ENCODE data around the gene CDC16. TPM values are rescaled to one million over a fixed set of nuclear protein-coding genes. Genes with fewer than 3 reads are reported as not detected.
A peak's percentile ranks its signal among the peaks of the same experiment; 100 is the strongest.

The CDC16 gene
- total RNA-seq, 2 experiments from 2014 or later = 83.5 to 90.8 TPM

- Mint-ChIP-seq H3K4me1 (peaks cover 35% of the 10 kb centered on the region), H3K4me3 (no peak overlapping the region), H3K36me3 (ENCODE audit: low read depth) (no peaks in the 10 kb centered on the region), H3K27me3 (no peaks in the 10 kb centered on the region), H3K27ac (no peak overlapping the region), H3K9me3 (ENCODE audit: low read depth) (peaks cover 7% of the 10 kb centered on the region)
- DNase-seq (no peak), ATAC-seq (no peak)
- CTCF ChIA-PET = interaction anchor here (0.8 to 1.4 kb wide), 3 partner anchors 16 to 704 kb away, joined by 3 read pairs; no protein-coding TSS in a partner anchor
- POLR2A ChIA-PET = no interaction called here
- intact Hi-C loops (cut with DNase I, micrococcal nuclease) = no loop called here
Observed at GRCh38 chr13:114208134-114208533, 26.6 kb upstream of the CDC16 start.

DNA sequence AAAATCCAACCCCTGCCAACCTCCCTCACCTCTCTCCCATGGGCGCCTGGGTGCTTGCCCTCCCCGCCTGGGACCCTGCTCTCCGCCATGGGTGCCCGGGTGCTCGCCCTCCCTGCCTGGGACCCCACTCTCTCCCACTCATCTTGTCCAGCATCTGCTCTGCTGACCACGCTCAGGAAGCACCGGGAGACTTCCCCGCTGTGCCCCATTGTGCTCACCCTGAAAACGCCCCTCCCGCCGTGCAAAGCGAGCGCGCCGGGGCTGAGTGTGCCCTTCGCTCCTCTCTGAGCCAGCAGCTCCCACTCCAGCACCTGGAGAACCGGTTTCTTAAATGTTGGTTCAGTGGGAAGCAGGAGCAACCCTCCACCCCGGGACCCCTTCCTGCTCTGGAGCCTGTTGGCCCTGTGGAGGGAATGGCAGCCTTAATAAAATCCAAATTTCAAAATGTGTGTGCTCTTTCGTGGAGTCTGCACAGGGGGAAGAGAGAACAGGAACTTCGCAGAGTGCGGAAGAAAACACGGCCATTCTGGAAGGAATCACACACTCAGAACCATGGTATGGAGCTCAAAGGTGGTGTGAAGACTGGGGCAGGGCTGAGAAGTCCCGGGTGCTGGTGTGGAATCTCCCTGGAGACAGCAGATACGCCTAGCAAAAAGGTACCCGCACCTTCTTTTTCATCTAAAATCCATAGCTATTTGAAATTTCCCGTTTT lies 23.1 kb upstream of the CDC16 start:
- Mint-ChIP-seq H3K4me1 (peaks cover 15% of the 10 kb centered on the region), H3K9me3 (ENCODE audit: low read depth) (peaks cover 3% of the 10 kb centered on the region), H3K4me3 (no peak overlapping the region), H3K27ac (peak overlapping the region; percentile 10), H3K36me3 (ENCODE audit: low read depth) (no peaks in the 10 kb centered on the region), H3K27me3 (no peaks in the 10 kb centered on the region)
- ATAC-seq (no peak), DNase-seq (no peak)
- ChIA-PET CTCF (interaction anchor here (0.6 to 1.2 kb wide), 2 partner anchors 11 to 68 kb away, joined by 4 read pairs; no protein-coding TSS in a partner anchor), POLR2A (interaction anchor here (0.6 to 0.9 kb wide), 2 partner anchors 9 to 25 kb away, joined by 3 to 4 read pairs; no protein-coding TSS in a partner anchor)
- intact Hi-C loops (cut with DNase I, micrococcal nuclease) = no loop called here

DNA sequence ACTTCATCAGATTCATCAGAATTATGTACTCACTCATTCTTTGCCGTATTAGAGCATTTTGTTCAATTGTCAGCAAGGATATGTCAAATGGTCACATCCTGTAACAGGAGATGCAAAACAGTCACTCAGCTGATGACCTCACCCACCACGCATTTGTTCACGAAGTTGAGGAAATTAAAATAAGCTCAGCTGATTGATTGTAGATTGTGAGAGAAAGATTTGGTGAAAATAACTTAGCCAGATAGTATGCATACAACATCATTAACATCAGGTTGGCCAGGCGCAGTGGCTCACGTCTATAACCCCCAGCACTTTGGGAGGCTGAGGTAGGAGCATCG lies 22.6 kb upstream of the CDC16 start:
- no peak for DNase-seq
- Mint-ChIP-seq H3K4me3 (no peak overlapping the region), H3K4me1 (peaks cover 18% of the 10 kb centered on the region), H3K27ac (peak overlapping the region; percentile 10), H3K36me3 (ENCODE audit: low read depth) (no peaks in the 10 kb centered on the region), H3K27me3 (no peaks in the 10 kb centered on the region), H3K9me3 (ENCODE audit: low read depth) (peaks cover 3% of the 10 kb centered on the region)
- ChIA-PET POLR2A (interaction anchor here (0.6 to 0.9 kb wide), 2 partner anchors 8 to 24 kb away, joined by 3 to 4 read pairs; no protein-coding TSS in a partner anchor), CTCF (interaction anchor here (0.6 to 1.2 kb wide), 2 partner anchors 10 to 68 kb away, joined by 4 read pairs; no protein-coding TSS in a partner anchor)
- intact Hi-C loops (cut with DNase I, micrococcal nuclease) = no loop called here
- peak; percentile 49 for ATAC-seq

DNA sequence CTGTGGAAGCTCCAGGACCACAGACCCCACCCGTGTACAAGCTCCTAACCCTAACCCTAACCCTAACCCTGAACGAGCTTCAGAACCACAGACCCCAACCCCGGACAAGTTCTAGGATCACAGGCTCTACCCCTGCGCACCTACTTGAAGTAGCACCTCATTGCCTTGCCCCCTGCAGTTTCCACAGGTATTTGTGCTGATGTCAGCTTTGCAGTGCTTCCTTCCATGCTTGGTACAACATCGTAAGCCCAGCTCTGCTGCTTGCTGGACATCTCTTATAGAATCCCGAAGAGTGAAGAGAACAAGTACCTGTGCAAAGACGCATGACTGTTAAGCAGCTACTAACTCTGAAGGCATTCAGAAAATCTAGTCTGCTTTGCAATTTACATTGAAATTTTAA lies 20.7 kb upstream of the CDC16 start:
- Mint-ChIP-seq H3K27ac (no peak overlapping the region), H3K36me3 (ENCODE audit: low read depth) (no peaks in the 10 kb centered on the region), H3K4me1 (peaks cover 29% of the 10 kb centered on the region), H3K9me3 (ENCODE audit: low read depth) (no peaks in the 10 kb centered on the region), H3K4me3 (no peak overlapping the region), H3K27me3 (no peaks in the 10 kb centered on the region)
- CTCF ChIA-PET = interaction anchor here (1.2 to 2.1 kb wide), 2 partner anchors 10 to 13 kb away, joined by 3 to 11 read pairs; no protein-coding TSS in a partner anchor
- POLR2A ChIA-PET = no interaction called here
- no peak for ATAC-seq
- no peak for DNase-seq
- intact Hi-C loops (cut with DNase I, micrococcal nuclease) = no loop called here

GRCh38 chr13:114219392-114219791 lies 15.3 kb upstream of the CDC16 start:
- H3K4me3 Mint-ChIP-seq = no peak overlapping the region
- intact Hi-C loops (cut with DNase I, micrococcal nuclease) = no loop called here
- peaks cover 64% of the 10 kb centered on the region for H3K4me1 Mint-ChIP-seq
- no peaks in the 10 kb centered on the region for H3K9me3 Mint-ChIP-seq (ENCODE audit: low read depth)
- no peaks in the 10 kb centered on the region for H3K27me3 Mint-ChIP-seq
- ChIA-PET CTCF (interaction anchor here (1.0 kb wide), 2 partner anchors 14 to 192 kb away, joined by 3 read pairs; no protein-coding TSS in a partner anchor), POLR2A (interaction anchor here (1.6 kb wide), 1 partner anchor 7 kb away, joined by 4 read pairs; no protein-coding TSS in a partner anchor)
- H3K36me3 Mint-ChIP-seq (ENCODE audit: low read depth) = no peaks in the 10 kb centered on the region
- ATAC-seq (no peak), DNase-seq (no peak)
- H3K27ac Mint-ChIP-seq = no peak overlapping the region

- ATAC-seq (no peak), DNase-seq (no peak)
- Mint-ChIP-seq H3K27ac (peak overlapping the region; percentile 23), H3K27me3 (no peaks in the 10 kb centered on the region), H3K9me3 (ENCODE audit: low read depth) (no peaks in the 10 kb centered on the region), H3K36me3 (ENCODE audit: low read depth) (no peaks in the 10 kb centered on the region), H3K4me1 (peaks cover 84% of the 10 kb centered on the region), H3K4me3 (no peak overlapping the region)
- CTCF ChIA-PET = interaction anchor here (0.6 to 1.6 kb wide), 9 partner anchors 10 to 274 kb away, joined by 3 to 4 read pairs (median 3); no protein-coding TSS in a partner anchor
- POLR2A ChIA-PET = interaction anchor here (0.5 kb wide), 1 partner anchor 912 kb away, joined by 7 read pairs; no protein-coding TSS in a partner anchor
- intact Hi-C loops (cut with DNase I, micrococcal nuclease) = no loop called here
Observed at GRCh38 chr13:114222461-114222968, 12.2 kb upstream of the CDC16 start.

- CTCF ChIA-PET = interaction anchor here (0.8 to 1.1 kb wide), 3 partner anchors 10 to 159 kb away, joined by 3 read pairs; no protein-coding TSS in a partner anchor
- Mint-ChIP-seq H3K9me3 (ENCODE audit: low read depth) (no peaks in the 10 kb centered on the region), H3K27me3 (no peaks in the 10 kb centered on the region), H3K36me3 (ENCODE audit: low read depth) (no peaks in the 10 kb centered on the region), H3K27ac (no peak overlapping the region), H3K4me1 (peaks cover 71% of the 10 kb centered on the region), H3K4me3 (no peak overlapping the region)
- POLR2A ChIA-PET = interaction anchor here (0.6 kb wide), 1 partner anchor 97 kb away, joined by 6 read pairs; no protein-coding TSS in a partner anchor
- ATAC-seq = no peak
- intact Hi-C loops (cut with DNase I, micrococcal nuclease) = no loop called here
- DNase-seq = no peak
Observed at GRCh38 chr13:114224201-114224600, 10.5 kb upstream of the CDC16 start.

DNA sequence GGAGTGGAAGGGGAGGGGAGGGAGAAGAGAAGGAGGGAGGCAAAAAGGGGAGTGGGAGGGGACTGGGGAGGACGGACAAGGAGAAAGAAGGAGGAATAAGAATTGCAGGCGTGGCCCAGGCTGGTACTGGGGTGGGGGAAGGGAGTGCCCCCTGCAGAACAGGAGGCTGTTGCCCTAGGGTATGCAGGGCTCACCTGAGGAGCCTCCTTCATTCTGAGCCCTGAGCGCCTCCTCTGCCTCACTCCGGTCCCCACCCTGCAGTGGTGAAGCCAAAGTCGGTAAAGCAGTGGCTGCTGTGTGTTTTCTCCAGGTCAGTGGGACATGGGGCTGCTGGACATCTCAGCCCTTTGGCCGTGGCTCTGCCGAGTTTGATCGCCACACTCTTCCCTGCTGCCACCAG lies 9.1 kb upstream of the CDC16 start:
- Mint-ChIP-seq H3K4me3 (no peak overlapping the region), H3K27me3 (no peaks in the 10 kb centered on the region), H3K27ac (peak overlapping the region; percentile 60), H3K9me3 (ENCODE audit: low read depth) (no peaks in the 10 kb centered on the region), H3K4me1 (peaks cover 63% of the 10 kb centered on the region), H3K36me3 (ENCODE audit: low read depth) (no peaks in the 10 kb centered on the region)
- ATAC-seq = peak; percentile 23
- CTCF ChIA-PET = interaction anchor here (0.6 to 1.8 kb wide), 27 partner anchors 10 to 379 kb away, joined by 3 to 13 read pairs (median 4); partner anchors contain the start of gene CDC16
- intact Hi-C loops (cut with DNase I, micrococcal nuclease) = loop anchor here (1.0 to 5.0 kb wide), 8 partner anchors 83 to 641 kb away; partner anchors contain the start of gene TFDP1 (in 1 of the 2)
- peak; percentile 39 for DNase-seq
- POLR2A ChIA-PET = no interaction called here

GRCh38 chr13:114226088-114226487 lies 8.6 kb upstream of the CDC16 start:
- intact Hi-C loops (cut with DNase I, micrococcal nuclease) = loop anchor here (1.0 to 5.0 kb wide), 8 partner anchors 83 to 641 kb away; partner anchors contain the start of gene TFDP1 (in 1 of the 2)
- no peaks in the 10 kb centered on the region for H3K9me3 Mint-ChIP-seq (ENCODE audit: low read depth)
- POLR2A ChIA-PET = no interaction called here
- peaks cover 59% of the 10 kb centered on the region for H3K4me1 Mint-ChIP-seq
- DNase-seq (peak; percentile 41), ATAC-seq (peak; percentile 8)
- H3K4me3 Mint-ChIP-seq = no peak overlapping the region
- CTCF ChIA-PET = interaction anchor here (0.6 to 1.8 kb wide), 30 partner anchors 9 to 379 kb away, joined by 3 to 13 read pairs (median 4); partner anchors contain the start of gene CDC16
- H3K27me3 Mint-ChIP-seq = no peaks in the 10 kb centered on the region
- H3K36me3 Mint-ChIP-seq (ENCODE audit: low read depth) = no peaks in the 10 kb centered on the region
- peak overlapping the region; percentile 65 for H3K27ac Mint-ChIP-seq

GRCh38 chr13:114226699-114227323 lies 7.9 kb upstream of the CDC16 start:
- H3K36me3 Mint-ChIP-seq (ENCODE audit: low read depth) = no peaks in the 10 kb centered on the region
- ATAC-seq (peak; percentile 91), DNase-seq (peak; percentile 93)
- no peak overlapping the region for H3K4me3 Mint-ChIP-seq
- POLR2A ChIA-PET = no interaction called here
- H3K9me3 Mint-ChIP-seq (ENCODE audit: low read depth) = no peaks in the 10 kb centered on the region
- H3K27ac Mint-ChIP-seq = peak overlapping the region; percentile 65
- H3K27me3 Mint-ChIP-seq = no peaks in the 10 kb centered on the region
- peaks cover 52% of the 10 kb centered on the region for H3K4me1 Mint-ChIP-seq
- intact Hi-C loops (cut with DNase I, micrococcal nuclease) = loop anchor here (1.0 to 5.0 kb wide), 8 partner anchors 84 to 642 kb away; partner anchors contain the start of gene TFDP1 (in 1 of the 2)
- CTCF ChIA-PET = interaction anchor here (0.7 to 2.1 kb wide), 29 partner anchors 8 to 380 kb away, joined by 3 to 13 read pairs (median 4); partner anchors contain the start of gene CDC16

GRCh38 chr13:114227528-114227927 lies 7.2 kb upstream of the CDC16 start:
- no peak overlapping the region for H3K27ac Mint-ChIP-seq
- H3K9me3 Mint-ChIP-seq (ENCODE audit: low read depth) = no peaks in the 10 kb centered on the region
- CTCF ChIA-PET = interaction anchor here (1.1 to 2.1 kb wide), 9 partner anchors 14 to 261 kb away, joined by 3 to 13 read pairs (median 5); no protein-coding TSS in a partner anchor
- no peak overlapping the region for H3K4me3 Mint-ChIP-seq
- intact Hi-C loops (cut with DNase I, micrococcal nuclease) = loop anchor here (2.0 to 5.0 kb wide), 4 partner anchors 85 to 643 kb away; partner anchors contain the start of gene TFDP1 (in 1 of the 2)
- POLR2A ChIA-PET = no interaction called here
- DNase-seq (no peak), ATAC-seq (no peak)
- no peaks in the 10 kb centered on the region for H3K27me3 Mint-ChIP-seq
- H3K4me1 Mint-ChIP-seq = peaks cover 46% of the 10 kb centered on the region
- no peaks in the 10 kb centered on the region for H3K36me3 Mint-ChIP-seq (ENCODE audit: low read depth)

Data from activated CD4-positive, alpha-beta T cell treated with anti-CD3 and anti-CD28 coated beads for 36 hours (primary cell).